ENCODE data around the gene PHACTR1. TPM values are rescaled to one million over a fixed set of nuclear protein-coding genes. Genes with fewer than 3 reads are reported as not detected.

PHACTR1 gene
- total RNA-seq, 2 experiments from 2014 or later = 0.11 TPM; not detected in 1

DNA sequence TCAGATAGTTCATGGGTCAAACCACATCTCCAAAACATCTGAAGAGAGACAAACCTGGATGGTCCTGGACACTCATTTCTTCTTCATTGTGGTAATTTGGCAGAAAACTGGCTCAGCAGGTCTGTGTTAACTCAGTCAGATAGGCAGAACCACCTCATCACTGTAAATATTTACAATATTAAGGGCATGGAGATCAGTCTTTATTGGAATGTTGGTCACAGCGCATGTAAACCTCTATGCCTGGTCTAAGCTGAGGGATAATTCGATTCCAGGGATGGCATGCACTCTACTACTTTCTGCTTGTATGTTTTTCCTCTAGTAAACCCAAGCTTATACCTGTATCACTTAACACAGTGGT, 615.8 kb downstream of the PHACTR1 start:
- Mint-ChIP-seq H3K27me3 (no peaks in the 10 kb centered on the region), H3K4me1 (ENCODE audit: low read depth) (peaks cover 16% of the 10 kb centered on the region), H3K9me3 (no peaks in the 10 kb centered on the region), H3K27ac (no peak overlapping the region), H3K36me3 (ENCODE audit: low read depth) (no peaks in the 10 kb centered on the region), H3K4me3 (no peak overlapping the region)
- ATAC-seq (no peak), DNase-seq (no peak)
- ChIA-PET CTCF (interaction anchor here (0.6 to 4.5 kb wide), 12 partner anchors 15 to 421 kb away, joined by 3 to 27 read pairs (median 3); partner anchors contain the start of gene SIRT5), POLR2A (interaction anchor here (2.0 kb wide), 1 partner anchor 242 kb away, joined by 6 read pairs; the partner anchor contains the start of gene SIRT5)
- intact Hi-C loops (cut with micrococcal nuclease) = loop anchor here (5.0 to 10.0 kb wide), 2 partner anchors 135 to 152 kb away; partner anchors contain the start of gene GFOD1
- TF ChIP-seq, protein P1, sequence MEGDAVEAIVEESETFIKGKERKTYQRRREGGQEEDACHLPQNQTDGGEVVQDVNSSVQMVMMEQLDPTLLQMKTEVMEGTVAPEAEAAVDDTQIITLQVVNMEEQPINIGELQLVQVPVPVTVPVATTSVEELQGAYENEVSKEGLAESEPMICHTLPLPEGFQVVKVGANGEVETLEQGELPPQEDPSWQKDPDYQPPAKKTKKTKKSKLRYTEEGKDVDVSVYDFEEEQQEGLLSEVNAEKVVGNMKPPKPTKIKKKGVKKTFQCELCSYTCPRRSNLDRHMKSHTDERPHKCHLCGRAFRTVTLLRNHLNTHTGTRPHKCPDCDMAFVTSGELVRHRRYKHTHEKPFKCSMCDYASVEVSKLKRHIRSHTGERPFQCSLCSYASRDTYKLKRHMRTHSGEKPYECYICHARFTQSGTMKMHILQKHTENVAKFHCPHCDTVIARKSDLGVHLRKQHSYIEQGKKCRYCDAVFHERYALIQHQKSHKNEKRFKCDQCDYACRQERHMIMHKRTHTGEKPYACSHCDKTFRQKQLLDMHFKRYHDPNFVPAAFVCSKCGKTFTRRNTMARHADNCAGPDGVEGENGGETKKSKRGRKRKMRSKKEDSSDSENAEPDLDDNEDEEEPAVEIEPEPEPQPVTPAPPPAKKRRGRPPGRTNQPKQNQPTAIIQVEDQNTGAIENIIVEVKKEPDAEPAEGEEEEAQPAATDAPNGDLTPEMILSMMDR (IDR thresholded peaks at IDR 0.05) = no peak

DNA sequence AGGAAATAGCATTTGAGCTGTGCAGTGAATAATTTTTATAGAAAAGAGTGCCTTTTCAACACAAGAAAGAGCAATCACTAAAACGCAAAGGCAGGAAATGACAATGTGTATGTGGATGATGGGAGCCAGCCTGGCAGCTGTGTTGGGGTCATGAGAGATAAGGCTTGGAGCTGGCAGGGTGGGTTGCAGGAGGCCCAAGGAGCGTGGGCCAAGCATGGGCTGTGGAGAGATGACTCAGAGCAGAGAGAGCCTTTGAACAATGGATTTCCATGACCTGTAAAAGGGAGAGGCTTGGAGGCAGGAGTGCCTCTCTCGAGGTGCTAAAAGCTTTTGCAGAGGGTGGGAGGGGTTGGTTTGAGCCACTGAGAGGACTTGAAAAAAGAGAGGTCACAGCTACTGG, 618.4 kb downstream of the PHACTR1 start:
- H3K36me3 Mint-ChIP-seq (ENCODE audit: low read depth) = no peaks in the 10 kb centered on the region
- ChIA-PET CTCF (interaction anchor here (1.5 to 4.5 kb wide), 3 partner anchors 152 to 240 kb away, joined by 4 to 27 read pairs (median 6); partner anchors contain the start of gene SIRT5), POLR2A (interaction anchor here (1.5 kb wide), 1 partner anchor 240 kb away, joined by 7 read pairs; no protein-coding TSS in a partner anchor)
- no peak overlapping the region for H3K27ac Mint-ChIP-seq
- no peaks in the 10 kb centered on the region for H3K9me3 Mint-ChIP-seq
- intact Hi-C loops (cut with micrococcal nuclease) = loop anchor here (5.0 to 10.0 kb wide), 3 partner anchors 138 to 242 kb away; partner anchors contain the start of gene GFOD1
- no peak for ATAC-seq
- no peaks in the 10 kb centered on the region for H3K27me3 Mint-ChIP-seq
- no peak for DNase-seq
- H3K4me1 Mint-ChIP-seq (ENCODE audit: low read depth) = peaks cover 4% of the 10 kb centered on the region
- TF ChIP-seq, protein P1 (IDR thresholded peaks at IDR 0.05) = no peak
- no peak overlapping the region for H3K4me3 Mint-ChIP-seq

DNA sequence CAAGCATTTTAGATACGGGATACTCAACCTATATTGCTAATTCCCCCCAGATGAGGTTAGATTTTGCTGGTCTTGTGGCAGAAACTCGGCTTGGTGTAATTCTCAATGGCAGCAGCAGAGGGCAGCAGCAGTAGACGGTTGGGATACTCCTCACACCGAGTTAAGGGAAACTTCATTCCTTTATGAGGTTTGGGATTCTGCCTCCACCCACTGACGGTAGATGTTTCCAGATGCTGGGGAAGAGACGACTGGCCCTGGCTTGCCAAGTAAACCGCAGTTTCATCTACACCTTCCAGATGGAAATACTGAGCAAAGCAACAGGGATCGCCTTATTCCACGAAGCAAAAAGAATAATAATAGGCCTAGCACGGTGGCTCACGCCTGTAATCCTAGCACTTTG, 620.0 kb downstream of the PHACTR1 start:
- TF ChIP-seq, protein P1 (IDR thresholded peaks at IDR 0.05) = peak; percentile 97
- H3K4me1 Mint-ChIP-seq (ENCODE audit: low read depth) = peaks cover 4% of the 10 kb centered on the region

DNA sequence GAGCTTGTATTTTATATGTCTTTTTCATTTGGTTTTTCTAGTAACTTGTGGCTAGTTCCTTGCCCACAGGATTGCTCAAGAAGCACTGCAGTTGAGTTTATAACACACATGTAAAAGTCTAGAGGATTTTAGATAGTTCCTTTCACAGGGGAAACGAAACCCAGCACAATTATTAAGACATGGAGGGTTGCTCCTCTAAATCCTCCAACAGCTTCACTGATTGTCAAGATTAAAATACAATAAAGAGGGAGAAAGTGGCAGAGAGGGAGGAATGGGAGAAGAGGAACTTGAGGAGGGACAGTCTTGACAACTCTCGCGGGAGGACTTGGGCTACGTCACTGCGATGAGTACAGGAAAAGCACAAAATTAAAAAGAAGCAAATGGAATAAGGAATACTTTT, 621.5 kb downstream of the PHACTR1 start:
- Mint-ChIP-seq H3K36me3 (ENCODE audit: low read depth) (no peaks in the 10 kb centered on the region), H3K27me3 (no peaks in the 10 kb centered on the region), H3K9me3 (no peaks in the 10 kb centered on the region), H3K27ac (no peak overlapping the region), H3K4me1 (ENCODE audit: low read depth) (peaks cover 4% of the 10 kb centered on the region), H3K4me3 (no peak overlapping the region)
- intact Hi-C loops (cut with micrococcal nuclease) = loop anchor here (5.0 to 10.0 kb wide), 2 partner anchors 147 to 239 kb away; partner anchors contain the start of gene GFOD1
- TF ChIP-seq, protein P1 (IDR thresholded peaks at IDR 0.05) = no peak
- CTCF ChIA-PET = interaction anchor here (0.8 to 2.4 kb wide), 12 partner anchors 10 to 277 kb away, joined by 3 to 14 read pairs (median 4); partner anchors contain the start of genes NOL7 and SIRT5
- ATAC-seq (no peak), DNase-seq (no peak)
- POLR2A ChIA-PET = interaction anchor here (1.2 to 1.5 kb wide), 2 partner anchors 17 to 116 kb away, joined by 3 read pairs; no protein-coding TSS in a partner anchor

More for the DNA sequence above, 620.0 kb downstream of the PHACTR1 start:
- Mint-ChIP-seq H3K27ac (no peak overlapping the region), H3K27me3 (no peaks in the 10 kb centered on the region), H3K36me3 (ENCODE audit: low read depth) (no peaks in the 10 kb centered on the region), H3K4me3 (no peak overlapping the region), H3K9me3 (no peaks in the 10 kb centered on the region)
- peak; percentile 86 for ATAC-seq
- peak; percentile 88 for DNase-seq
- intact Hi-C loops (cut with micrococcal nuclease) = loop anchor here (5.0 to 10.0 kb wide), 2 partner anchors 148 to 241 kb away; partner anchors contain the start of gene GFOD1
- ChIA-PET CTCF (interaction anchor here (1.0 to 2.4 kb wide), 8 partner anchors 11 to 238 kb away, joined by 3 to 14 read pairs (median 4); partner anchors contain the start of gene SIRT5), POLR2A (interaction anchor here (1.5 kb wide), 1 partner anchor 118 kb away, joined by 3 read pairs; no protein-coding TSS in a partner anchor)
